Measurements from ENCODE around the gene AFF1.

AFF1 gene

GRCh38 chr4:87045234-87045558 is 110.4 kb downstream of the AFF1 start:
- TF ChIP-seq CTCF (IDR thresholded peaks at IDR 0.05; ENCODE audit: borderline replicate concordance, insufficient read depth, low read depth, low read length) = no peak
- H3K4me3 ChIP-seq (ENCODE audit: low read depth, low read length) = no peak overlapping the region

GRCh38 chr4:87045659-87046058 is 110.8 kb downstream of the AFF1 start:
- no peak for TF ChIP-seq CTCF (IDR thresholded peaks at IDR 0.05; ENCODE audit: borderline replicate concordance, insufficient read depth, low read depth, low read length)
- H3K4me3 ChIP-seq (ENCODE audit: low read depth, low read length) = no peak overlapping the region

GRCh38 chr4:87046121-87046551 is 111.3 kb downstream of the AFF1 start:
- no peak for TF ChIP-seq CTCF (IDR thresholded peaks at IDR 0.05; ENCODE audit: borderline replicate concordance, insufficient read depth, low read depth, low read length)
- no peak overlapping the region for H3K4me3 ChIP-seq (ENCODE audit: low read depth, low read length)

- no peak for TF ChIP-seq CTCF (IDR thresholded peaks at IDR 0.05; ENCODE audit: borderline replicate concordance, insufficient read depth, low read depth, low read length)
- H3K4me3 ChIP-seq (ENCODE audit: low read depth, low read length) = peak overlapping the region; percentile 16
Measured at GRCh38 chr4:87047281-87047798, 112.5 kb downstream of the AFF1 start.

- TF ChIP-seq CTCF (IDR thresholded peaks at IDR 0.05; ENCODE audit: borderline replicate concordance, insufficient read depth, low read depth, low read length) = no peak
Measured at GRCh38 chr4:87049508-87049907, 114.7 kb downstream of the AFF1 start.

GRCh38 chr4:87050596-87050995 is 115.8 kb downstream of the AFF1 start:
- TF ChIP-seq CTCF (IDR thresholded peaks at IDR 0.05; ENCODE audit: borderline replicate concordance, insufficient read depth, low read depth, low read length) = no peak
- H3K4me3 ChIP-seq (ENCODE audit: low read depth, low read length) = no peak overlapping the region

More at GRCh38 chr4:87049508-87049907, 114.7 kb downstream of the AFF1 start:
- H3K4me3 ChIP-seq (ENCODE audit: low read depth, low read length) = no peak overlapping the region

- TF ChIP-seq CTCF (IDR thresholded peaks at IDR 0.05; ENCODE audit: borderline replicate concordance, insufficient read depth, low read depth, low read length) = no peak
- H3K4me3 ChIP-seq (ENCODE audit: low read depth, low read length) = no peak overlapping the region
Measured at GRCh38 chr4:87051121-87051713, 116.4 kb downstream of the AFF1 start.
